Measurements from ENCODE around the gene KLHL25. TPM values are rescaled to one million over a fixed set of nuclear protein-coding genes. Genes with fewer than 3 reads are reported as not detected.

The KLHL25 gene
- total RNA-seq, 1 experiment from 2014 or later, result 18.4 TPM

- Histone ChIP-seq H3T11ph (ENCODE audit: low read length) (no peak overlapping the region), H3K27ac (ENCODE audit: insufficient read length, low read depth, low read length) (no peak overlapping the region), H4K91ac (ENCODE audit: insufficient read length, low read depth, low read length) (no peak overlapping the region), H2BK20ac (ENCODE audit: low read depth, low read length, poor library complexity, severe bottlenecking) (no peak overlapping the region), H2BK12ac (ENCODE audit: insufficient read length, low read depth, low read length) (no peak overlapping the region), H3K9me3 (ENCODE audit: control insufficient read depth, low read depth, low read length) (peaks cover 5% of the 10 kb centered on the region), H3K23me2 (ENCODE audit: insufficient read length, low read depth, low read length, poor library complexity, severe bottlenecking) (no peaks in the 10 kb centered on the region), H2BK5ac (ENCODE audit: insufficient read length, low read length) (no peak overlapping the region), H3K79me2 (ENCODE audit: insufficient read depth, low read length) (no peaks in the 10 kb centered on the region), H3K4ac (ENCODE audit: low read depth, low read length) (no peak overlapping the region), H3K4me1 (ENCODE audit: insufficient read depth, low read length) (no peaks in the 10 kb centered on the region), H3K79me1 (ENCODE audit: insufficient read depth, low read depth, low read length, poor library complexity, severe bottlenecking) (no peaks in the 10 kb centered on the region), H3K56ac (ENCODE audit: insufficient read length, low read depth, low read length) (no peak overlapping the region), H4K5ac (ENCODE audit: insufficient read length, low read depth, low read length) (no peak overlapping the region), H4K20me1 (ENCODE audit: control insufficient read depth, insufficient read depth, insufficient read length) (no peaks in the 10 kb centered on the region), H2BK120ac (ENCODE audit: low read depth, low read length, poor library complexity, severe bottlenecking) (no peak overlapping the region), H2AK5ac (ENCODE audit: insufficient read length, low read length) (no peak overlapping the region), H3K27me3 (ENCODE audit: insufficient read depth, low read length) (no peaks in the 10 kb centered on the region), H2AFZ (ENCODE audit: low read length) (no peak overlapping the region), H3K9ac (ENCODE audit: extremely low read depth, insufficient read length, low read length) (no peak overlapping the region), H4K8ac (replicated peaks; ENCODE audit: insufficient read length, low read depth, low read length) (no peak overlapping the region), H3K14ac (ENCODE audit: insufficient read depth, low read length) (no peak overlapping the region), H3K4me2 (ENCODE audit: insufficient read depth, insufficient read length, low read length) (no peak overlapping the region), H3K23ac (ENCODE audit: insufficient read length, low read depth, low read length) (no peak overlapping the region), H3K18ac (ENCODE audit: insufficient read length, low read depth, low read length) (no peak overlapping the region), H2BK15ac (ENCODE audit: low read depth, low read length) (no peak overlapping the region)
- TF ChIP-seq, protein P1, sequence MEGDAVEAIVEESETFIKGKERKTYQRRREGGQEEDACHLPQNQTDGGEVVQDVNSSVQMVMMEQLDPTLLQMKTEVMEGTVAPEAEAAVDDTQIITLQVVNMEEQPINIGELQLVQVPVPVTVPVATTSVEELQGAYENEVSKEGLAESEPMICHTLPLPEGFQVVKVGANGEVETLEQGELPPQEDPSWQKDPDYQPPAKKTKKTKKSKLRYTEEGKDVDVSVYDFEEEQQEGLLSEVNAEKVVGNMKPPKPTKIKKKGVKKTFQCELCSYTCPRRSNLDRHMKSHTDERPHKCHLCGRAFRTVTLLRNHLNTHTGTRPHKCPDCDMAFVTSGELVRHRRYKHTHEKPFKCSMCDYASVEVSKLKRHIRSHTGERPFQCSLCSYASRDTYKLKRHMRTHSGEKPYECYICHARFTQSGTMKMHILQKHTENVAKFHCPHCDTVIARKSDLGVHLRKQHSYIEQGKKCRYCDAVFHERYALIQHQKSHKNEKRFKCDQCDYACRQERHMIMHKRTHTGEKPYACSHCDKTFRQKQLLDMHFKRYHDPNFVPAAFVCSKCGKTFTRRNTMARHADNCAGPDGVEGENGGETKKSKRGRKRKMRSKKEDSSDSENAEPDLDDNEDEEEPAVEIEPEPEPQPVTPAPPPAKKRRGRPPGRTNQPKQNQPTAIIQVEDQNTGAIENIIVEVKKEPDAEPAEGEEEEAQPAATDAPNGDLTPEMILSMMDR (conservative IDR thresholded peaks at IDR 0.05), result peak; percentile 81
- H3K27ac Mint-ChIP-seq, result peak overlapping the region in 1 of 3 experiments; percentile 42; a peak in 2 of 7 replicates
- no peak for DNase-seq
- peaks cover 40 to 55% (median 54%) of the 10 kb centered on the region in 3 experiments for H3K36me3 Mint-ChIP-seq (ENCODE audit: insufficient read depth in 1 of 3, low read depth in 3 of 3)
- no peaks in the 10 kb centered on the region for H3K4me1 Mint-ChIP-seq
- no peaks in the 10 kb centered on the region for H3K27me3 Mint-ChIP-seq (ENCODE audit: low read depth)
- H3K9me3 Mint-ChIP-seq, result peaks cover 15 to 19% of the 10 kb centered on the region in 2 experiments
- WGBS (ENCODE audit: extremely low coverage, insufficient read length, low lambda C conversion rate), result no CpG with 5 or more reads among the region's 5 CpGs
- no peak overlapping the region for H3K4me3 Mint-ChIP-seq
Measured at GRCh38 chr15:85730001-85730820, 64.5 kb downstream of the KLHL25 start.
